PC-3 (cell line): Measurements from ENCODE around the gene PAX7.

Experiments used
- CTCF ChIP-seq: fragments of 300-600 bp; sonication (generic); conservative IDR thresholded peaks from 2 replicates; pipeline ENCODE4 v1.5.1; 2017; ENCODE audit warnings: antibody characterized with exemption, low read depth, mild to moderate bottlenecking, low read length
- EZH2 ChIP-seq: fragments of 300-600 bp; sonication (generic); IDR thresholded peaks from one replicate; pipeline ENCODE4 v1.6.1; 2017; ENCODE audit warnings: antibody characterized with exemption, mild to moderate bottlenecking, low read length; ENCODE audit not compliant: unreplicated experiment
- EZH2phosphoT487 ChIP-seq: fragments of 300-600 bp; sonication (generic); IDR thresholded peaks from 2 replicates; pipeline ENCODE4 v1.6.1; 2018; ENCODE audit warnings: mild to moderate bottlenecking, antibody characterized with exemption, low read length, borderline replicate concordance

DNA sequence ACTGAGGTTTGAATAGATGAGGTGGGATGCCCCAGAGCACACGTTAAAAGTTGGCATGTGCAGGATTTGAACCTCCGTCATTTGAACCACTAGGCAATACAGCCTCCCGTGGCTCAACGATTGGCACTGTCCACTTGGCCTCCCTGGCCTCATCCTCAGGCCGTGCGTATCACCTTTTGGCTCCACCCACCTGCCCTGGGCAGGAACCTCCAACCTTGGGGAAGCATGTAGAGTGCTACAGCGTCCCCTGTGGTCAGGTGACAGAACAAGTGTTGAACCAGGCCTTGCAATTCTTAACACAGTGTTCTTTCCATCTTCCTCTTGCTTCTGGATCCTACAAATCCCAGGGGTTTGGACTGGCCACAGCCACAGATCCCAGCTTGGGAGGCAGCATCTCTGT is 112.6 kb downstream of the PAX7 start:
- TF ChIP-seq CTCF (no peak), EZH2 (no peak), EZH2phosphoT487 (no peak)
